ENCODE results near the gene COQ8B. TPM values are rescaled to one million over a fixed set of nuclear protein-coding genes. Genes with fewer than 3 reads are reported as not detected.
"Not testable (repeated sequence)": the region's sequence is repeated elsewhere in the genome, so short reads cannot be mapped to it uniquely, and the experiment has no call there.

COQ8B gene
- total RNA-seq, 1 experiment from 2014 or later = 35.2 TPM

- DNase-seq (ENCODE audit: low spot score) = no peak
Observed at GRCh38 chr19:40742477-40742876, 25.8 kb upstream of the COQ8B start.

GRCh38 chr19:40741527-40742390, 25.1 kb upstream of the COQ8B start:
- no peak for DNase-seq (ENCODE audit: low spot score)

GRCh38 chr19:40740747-40741146, 24.1 kb upstream of the COQ8B start:
- no peak for DNase-seq (ENCODE audit: low spot score)

- DNase-seq (ENCODE audit: low spot score) = no peak
Observed at GRCh38 chr19:40739871-40740703, 23.4 kb upstream of the COQ8B start.

GRCh38 chr19:40739030-40739839, 22.5 kb upstream of the COQ8B start:
- DNase-seq (ENCODE audit: low spot score) = no peak

- no peak for DNase-seq (ENCODE audit: low spot score)
Observed at GRCh38 chr19:40737102-40737644, 20.5 kb upstream of the COQ8B start.

GRCh38 chr19:40736661-40737060, 20.0 kb upstream of the COQ8B start:
- no peak for DNase-seq (ENCODE audit: low spot score)

GRCh38 chr19:40735013-40735771, 18.5 kb upstream of the COQ8B start:
- no peak for DNase-seq (ENCODE audit: low spot score)

GRCh38 chr19:40733149-40733548, 16.5 kb upstream of the COQ8B start:
- DNase-seq (ENCODE audit: low spot score) = no peak

GRCh38 chr19:40732304-40732703, 15.6 kb upstream of the COQ8B start:
- DNase-seq (ENCODE audit: low spot score) = not testable (repeated sequence)

GRCh38 chr19:40730065-40730464, 13.4 kb upstream of the COQ8B start:
- DNase-seq (ENCODE audit: low spot score) = not testable (repeated sequence)

- no peak for DNase-seq (ENCODE audit: low spot score)
Observed at GRCh38 chr19:40726279-40726678, 9.6 kb upstream of the COQ8B start.

GRCh38 chr19:40724855-40725254, 8.2 kb upstream of the COQ8B start:
- DNase-seq (ENCODE audit: low spot score) = no peak

GRCh38 chr19:40724315-40724714, 7.6 kb upstream of the COQ8B start:
- no peak for DNase-seq (ENCODE audit: low spot score)

- no peak for DNase-seq (ENCODE audit: low spot score)
Observed at GRCh38 chr19:40723661-40724254, 7.1 kb upstream of the COQ8B start.

- no peak for DNase-seq (ENCODE audit: low spot score)
Observed at GRCh38 chr19:40721936-40722661, 5.4 kb upstream of the COQ8B start.

- DNase-seq (ENCODE audit: low spot score) = no peak
Observed at GRCh38 chr19:40721140-40721486, 4.4 kb upstream of the COQ8B start.

- DNase-seq (ENCODE audit: low spot score) = no peak
Observed at GRCh38 chr19:40719414-40719894, 2.8 kb upstream of the COQ8B start.

GRCh38 chr19:40718774-40719391, 2.2 kb upstream of the COQ8B start:
- no peak for DNase-seq (ENCODE audit: low spot score)
